Right kidney (tissue), 9 donors: ENCODE results near the gene ZBTB46.
"Not testable (repeated sequence)": the region's sequence is repeated elsewhere in the genome, so short reads cannot be mapped to it uniquely, and the experiment has no call there.

Experiments used
- DNase-seq: peaks from one replicate; pipeline ENCODE4 v3.0.0-alpha.2; 2016
- long read RNA-seq, 8 donors: transcript quantifications; one replicate each; lab custom pipeline, GENCODE V29; 2026

The ZBTB46 gene, protein sequence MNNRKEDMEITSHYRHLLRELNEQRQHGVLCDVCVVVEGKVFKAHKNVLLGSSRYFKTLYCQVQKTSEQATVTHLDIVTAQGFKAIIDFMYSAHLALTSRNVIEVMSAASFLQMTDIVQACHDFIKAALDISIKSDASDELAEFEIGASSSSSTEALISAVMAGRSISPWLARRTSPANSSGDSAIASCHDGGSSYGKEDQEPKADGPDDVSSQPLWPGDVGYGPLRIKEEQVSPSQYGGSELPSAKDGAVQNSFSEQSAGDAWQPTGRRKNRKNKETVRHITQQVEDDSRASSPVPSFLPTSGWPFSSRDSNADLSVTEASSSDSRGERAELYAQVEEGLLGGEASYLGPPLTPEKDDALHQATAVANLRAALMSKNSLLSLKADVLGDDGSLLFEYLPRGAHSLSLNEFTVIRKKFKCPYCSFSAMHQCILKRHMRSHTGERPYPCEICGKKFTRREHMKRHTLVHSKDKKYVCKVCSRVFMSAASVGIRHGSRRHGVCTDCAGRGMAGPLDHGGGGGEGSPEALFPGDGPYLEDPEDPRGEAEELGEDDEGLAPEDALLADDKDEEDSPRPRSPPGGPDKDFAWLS
- long read RNA-seq, donor 1, full-length matches to known transcripts: 1 of 1 reads
- long read RNA-seq, donor 1, partial matches to known transcripts: 0 of 1 reads
- long read RNA-seq, donor 1, other reads (novel, unspliced or antisense): 0 of 1 reads
- long read RNA-seq, donor 2, full-length matches to known transcripts: 2 of 2 reads
- long read RNA-seq, donor 2, partial matches to known transcripts: 0 of 2 reads
- long read RNA-seq, donor 2, other reads (novel, unspliced or antisense): 0 of 2 reads
- long read RNA-seq, donor 3: 0 reads
- long read RNA-seq, donor 4, full-length matches to known transcripts: 5 of 5 reads
- long read RNA-seq, donor 4, partial matches to known transcripts: 0 of 5 reads
- long read RNA-seq, donor 4, other reads (novel, unspliced or antisense): 0 of 5 reads
- long read RNA-seq, donor 5, full-length matches to known transcripts: 8 of 8 reads
- long read RNA-seq, donor 5, partial matches to known transcripts: 0 of 8 reads
- long read RNA-seq, donor 5, other reads (novel, unspliced or antisense): 0 of 8 reads
- long read RNA-seq, donor 6, full-length matches to known transcripts: 2 of 2 reads
- long read RNA-seq, donor 6, partial matches to known transcripts: 0 of 2 reads
- long read RNA-seq, donor 6, other reads (novel, unspliced or antisense): 0 of 2 reads
- long read RNA-seq, donor 7, full-length matches to known transcripts: 19 of 19 reads
- long read RNA-seq, donor 7, partial matches to known transcripts: 0 of 19 reads
- long read RNA-seq, donor 7, other reads (novel, unspliced or antisense): 0 of 19 reads
- long read RNA-seq, donor 8, full-length matches to known transcripts: 6 of 6 reads
- long read RNA-seq, donor 8, partial matches to known transcripts: 0 of 6 reads
- long read RNA-seq, donor 8, other reads (novel, unspliced or antisense): 0 of 6 reads

- DNase-seq: no peak
Measured at GRCh38 chr20:63830841-63831588, at the start of gene ZBTB46. Gene ZBTB46 (minus strand): TSS chr20:63831264. CDS start chr20:63790757, 40,507 bp downstream.

- DNase-seq: no peak
Measured at GRCh38 chr20:63878899-63879663, 48.0 kb upstream of the ZBTB46 start.

DNA sequence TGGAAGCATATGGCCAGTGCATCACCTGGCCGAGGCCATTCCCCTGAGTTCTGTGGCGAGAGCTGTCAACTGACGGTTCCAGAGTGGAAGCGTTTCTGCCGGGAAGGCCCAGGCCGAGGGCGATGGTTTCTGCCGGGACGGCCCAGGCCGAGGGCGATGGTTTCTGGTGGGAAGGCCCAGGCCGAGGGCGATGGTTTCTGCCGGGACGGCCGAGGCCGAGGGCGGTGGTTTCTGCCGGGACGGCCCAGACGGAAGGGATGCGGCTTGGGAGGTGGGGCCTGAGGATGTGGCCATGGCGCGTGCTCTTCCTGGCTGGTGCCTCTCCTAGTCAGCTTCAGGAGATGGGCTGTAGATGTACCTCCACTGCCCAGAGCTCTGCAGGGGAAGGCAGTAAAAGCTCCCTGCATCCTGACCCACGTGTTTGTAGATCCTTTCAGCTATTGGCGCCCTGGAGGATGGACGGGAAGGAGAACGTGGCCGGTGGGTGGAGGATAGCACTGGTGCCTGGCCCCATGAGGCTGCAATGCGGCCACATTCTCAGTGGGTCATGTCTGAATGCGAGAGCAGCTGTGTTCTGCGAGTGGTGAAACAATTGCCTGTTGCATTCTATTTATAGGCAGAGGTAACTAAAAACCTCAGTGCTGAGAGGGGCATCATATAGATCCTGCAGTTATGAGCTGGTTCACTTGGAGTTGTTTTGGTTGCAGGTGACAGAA is 46.8 kb upstream of the ZBTB46 start:
- DNase-seq: no peak

DNA sequence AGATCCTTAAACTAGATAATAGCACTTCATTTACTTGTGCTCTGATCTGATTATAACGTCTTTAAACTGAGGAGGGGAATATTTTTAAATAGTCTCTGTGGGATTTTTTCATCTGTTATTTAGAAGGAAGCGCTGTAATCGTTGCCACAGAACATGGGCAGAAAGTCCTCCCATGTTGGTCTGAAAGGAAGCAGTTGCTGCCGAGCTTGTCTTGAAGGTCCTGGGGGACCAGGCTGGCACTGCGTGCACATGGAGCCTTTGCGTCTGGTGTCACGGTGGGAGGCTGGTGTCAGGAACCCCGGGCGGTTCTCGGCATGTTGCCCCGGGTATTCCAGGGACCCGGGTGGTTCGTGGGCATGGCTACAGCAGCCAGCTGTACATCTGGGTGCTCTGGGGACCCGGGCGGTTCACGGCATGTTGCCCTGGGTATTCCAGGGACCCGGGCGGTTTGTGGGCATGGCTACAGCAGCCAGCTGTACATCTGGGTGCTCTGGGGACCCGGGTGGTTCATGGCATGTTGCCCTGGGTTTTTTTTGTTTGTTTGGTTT is 45.5 kb upstream of the ZBTB46 start:
- DNase-seq: no peak

- not testable (repeated sequence) for DNase-seq
Measured at GRCh38 chr20:63874241-63874640, 43.2 kb upstream of the ZBTB46 start.

GRCh38 chr20:63873477-63873971 is 42.5 kb upstream of the ZBTB46 start:
- no peak for DNase-seq

DNA sequence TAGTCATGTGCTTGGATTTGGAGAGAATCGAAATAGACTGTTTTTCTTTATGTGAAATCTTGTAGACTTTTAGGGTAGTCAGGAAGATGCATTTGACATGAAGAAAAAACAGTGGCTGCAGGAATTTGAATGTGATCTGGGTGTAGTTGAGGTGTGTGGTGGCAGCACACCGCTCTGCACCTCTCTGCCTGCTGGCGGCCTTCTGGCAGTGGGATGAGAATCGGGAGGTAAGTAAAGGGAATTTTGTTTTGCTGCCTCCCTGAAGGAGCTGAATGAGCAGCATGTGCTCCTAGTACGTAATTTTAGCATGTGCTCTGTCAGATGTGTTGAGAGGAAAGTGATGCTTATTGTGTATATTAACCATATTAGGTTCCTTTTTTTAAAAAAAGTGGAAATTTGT is 37.2 kb upstream of the ZBTB46 start:
- DNase-seq: no peak

DNA sequence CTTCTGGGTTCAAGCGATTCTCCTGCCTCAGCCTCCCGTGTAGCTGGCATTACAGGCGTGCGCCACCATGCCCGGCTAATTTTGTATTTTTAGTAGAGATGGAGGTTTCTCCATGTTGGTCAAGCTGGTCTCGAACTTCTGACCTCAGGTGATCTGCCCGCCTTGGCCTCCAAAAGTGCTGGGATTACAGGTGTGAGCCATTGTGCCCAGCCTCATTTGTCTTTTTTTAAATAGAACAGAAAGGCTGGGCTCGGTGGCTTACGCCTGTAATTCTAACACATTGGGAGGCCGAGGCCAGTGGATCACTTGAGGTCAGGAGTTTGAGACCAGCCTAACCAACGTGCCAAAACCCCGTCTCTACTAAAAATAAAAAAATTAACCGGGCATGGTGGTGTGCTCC is 36.0 kb upstream of the ZBTB46 start:
- not testable (repeated sequence) for DNase-seq

DNA sequence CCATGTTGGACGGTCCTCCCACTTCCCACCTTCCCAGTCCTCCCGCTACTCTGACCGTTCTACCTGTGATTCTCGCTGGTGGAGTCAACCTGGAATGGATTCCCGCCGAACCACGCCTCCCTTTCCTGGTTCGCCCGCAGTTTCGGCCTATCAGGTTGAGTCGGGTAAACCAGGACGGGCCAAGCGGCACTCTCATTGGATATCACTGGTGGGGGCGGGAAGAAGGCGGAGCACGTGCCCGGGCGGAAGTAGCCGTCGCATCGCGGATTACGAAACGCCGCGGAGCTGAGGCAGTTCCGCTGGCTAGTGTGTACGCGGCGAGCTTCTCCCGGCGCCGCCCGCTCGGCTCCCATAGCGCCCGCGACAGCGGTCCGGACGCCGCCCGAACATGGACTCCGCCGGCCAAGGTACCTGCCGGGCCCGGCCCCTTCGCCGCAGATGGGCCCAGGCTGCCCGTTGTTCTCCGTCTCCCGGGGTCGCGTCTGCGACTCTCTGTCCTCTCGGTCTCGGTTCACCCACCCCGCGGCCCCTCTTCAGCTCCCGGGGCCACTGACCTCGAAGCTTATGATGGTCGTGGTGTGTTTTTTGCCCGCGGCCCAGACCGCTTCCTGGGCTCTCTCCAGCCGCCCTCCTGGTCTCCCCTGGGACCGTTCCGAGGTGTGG is 34.0 kb upstream of the ZBTB46 start, which contains the start of gene TPD52L2:
Gene TPD52L2 (plus strand): TSS at position 293 of the 663 bp plus-strand sequence. CDS start 96 bp downstream, at position 389.
- peak; percentile 86 for DNase-seq

DNA sequence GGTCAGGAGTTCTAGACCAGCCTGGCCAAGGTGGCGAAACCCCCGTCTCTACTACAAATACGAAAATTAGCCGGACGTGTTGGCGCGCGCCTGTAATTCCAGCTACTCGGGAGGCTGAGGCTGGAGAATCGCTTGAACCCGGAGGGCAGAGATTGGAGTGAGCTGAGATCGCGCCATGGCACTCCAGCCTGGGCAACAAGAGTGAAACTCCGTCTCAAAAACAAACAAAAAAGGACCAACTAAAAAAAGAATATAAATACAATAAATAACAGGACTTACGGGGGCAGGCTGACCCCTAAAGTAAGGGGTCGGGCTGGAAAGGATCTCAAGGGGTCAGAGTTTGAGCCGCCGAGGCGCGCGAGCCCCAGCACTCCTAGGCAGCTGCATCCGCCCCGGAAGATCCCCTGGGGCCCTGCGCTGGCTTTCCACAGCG is 33.5 kb upstream of the ZBTB46 start:
- no peak for DNase-seq

GRCh38 chr20:63863798-63864544 is 32.9 kb upstream of the ZBTB46 start:
- DNase-seq: peak; percentile 81

GRCh38 chr20:63863021-63863797 is 32.1 kb upstream of the ZBTB46 start:
- no peak for DNase-seq

DNA sequence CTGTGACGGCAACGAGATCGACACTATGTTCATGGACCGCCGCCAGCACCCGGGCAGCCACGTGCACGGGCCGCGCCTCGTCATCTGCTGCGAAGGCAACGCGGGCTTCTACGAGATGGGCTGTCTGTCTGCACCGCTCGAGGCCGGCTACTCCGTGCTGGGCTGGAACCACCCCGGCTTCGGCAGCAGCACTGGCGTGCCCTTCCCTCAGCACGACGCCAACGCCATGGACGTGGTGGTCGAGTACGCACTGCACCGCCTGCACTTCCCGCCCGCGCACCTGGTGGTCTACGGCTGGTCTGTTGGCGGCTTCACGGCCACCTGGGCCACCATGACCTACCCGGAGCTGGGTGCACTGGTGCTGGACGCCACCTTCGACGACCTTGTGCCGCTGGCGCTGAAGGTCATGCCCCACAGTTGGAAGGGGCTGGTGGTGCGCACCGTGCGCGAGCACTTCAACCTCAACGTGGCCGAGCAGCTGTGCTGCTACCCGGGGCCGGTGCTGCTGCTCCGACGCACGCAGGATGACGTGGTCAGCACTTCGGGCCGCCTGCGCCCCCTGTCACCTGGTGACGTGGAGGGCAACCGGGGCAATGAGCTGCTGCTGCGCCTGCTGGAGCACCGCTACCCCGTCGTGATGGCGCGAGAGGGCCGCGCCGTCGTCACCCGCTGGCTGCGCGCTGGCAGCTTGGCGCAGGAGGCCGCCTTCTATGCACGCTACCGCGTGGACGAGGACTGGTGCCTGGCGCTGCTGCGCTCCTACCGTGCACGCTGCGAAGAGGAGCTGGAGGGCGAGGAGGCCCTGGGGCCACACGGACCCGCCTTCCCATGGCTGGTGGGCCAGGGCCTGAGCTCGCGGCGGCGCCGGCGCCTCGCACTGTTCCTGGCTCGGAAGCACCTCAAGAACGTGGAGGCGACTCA is 31.2 kb upstream of the ZBTB46 start:
- no peak for DNase-seq

GRCh38 chr20:63861365-63861934 is 30.4 kb upstream of the ZBTB46 start, which contains the start of gene ABHD16B:
Gene ABHD16B (plus strand): TSS chr20:63861498. CDS start chr20:63861541, 43 bp downstream.
- no peak for DNase-seq
